Mesothelial cell of epicardium (in vitro differentiated cells): Measurements from ENCODE around the gene DNAAF1. TPM values are rescaled to one million over a fixed set of nuclear protein-coding genes. Genes with fewer than 3 reads are reported as not detected.

Source experiments
- DNase-seq, 2 experiments: peaks; one replicate each; pipeline ENCODE4 v3.0.0; 2021; ENCODE audit warnings: low spot score in 2 of 2; ENCODE audit not compliant: unreplicated experiment in 2 of 2
- H3K27ac Mint-ChIP-seq: 2 replicates; pipeline ENCODE4 v1.8.0; 2021; ENCODE audit warnings: mixed read lengths
- H3K27me3 Mint-ChIP-seq: 2 replicates; pipeline ENCODE4 v1.8.0; 2021; ENCODE audit warnings: low read depth, mixed read lengths
- H3K36me3 Mint-ChIP-seq: 2 replicates; pipeline ENCODE4 v1.8.0; 2021; ENCODE audit warnings: mixed read lengths
- H3K4me1 Mint-ChIP-seq: 2 replicates; pipeline ENCODE4 v1.8.0; 2021; ENCODE audit warnings: mixed read lengths
- H3K4me3 Mint-ChIP-seq: 2 replicates; pipeline ENCODE4 v1.8.0; 2021; ENCODE audit warnings: mild to moderate bottlenecking, moderate library complexity, mixed read lengths
- H3K9me3 Mint-ChIP-seq: 2 replicates; pipeline ENCODE4 v1.8.0; 2021; ENCODE audit warnings: mixed read lengths
- total RNA-seq: library from RNA; stranded (reverse); gene quantifications from 3 replicates; pipeline ENCODE4 v1.2.1, GENCODE V29; 2021
- TF ChIP-seq, protein P1 (sequence below): fragments of 200-600 bp; sonication (generic); IDR thresholded peaks from one replicate; pipeline ENCODE4 v1.5.0; 2021; ENCODE audit warnings: antibody characterized with exemption; ENCODE audit not compliant: unreplicated experiment

DNAAF1 gene
- total RNA-seq, 1 donor from 2014 or later: 0.47 TPM

DNA sequence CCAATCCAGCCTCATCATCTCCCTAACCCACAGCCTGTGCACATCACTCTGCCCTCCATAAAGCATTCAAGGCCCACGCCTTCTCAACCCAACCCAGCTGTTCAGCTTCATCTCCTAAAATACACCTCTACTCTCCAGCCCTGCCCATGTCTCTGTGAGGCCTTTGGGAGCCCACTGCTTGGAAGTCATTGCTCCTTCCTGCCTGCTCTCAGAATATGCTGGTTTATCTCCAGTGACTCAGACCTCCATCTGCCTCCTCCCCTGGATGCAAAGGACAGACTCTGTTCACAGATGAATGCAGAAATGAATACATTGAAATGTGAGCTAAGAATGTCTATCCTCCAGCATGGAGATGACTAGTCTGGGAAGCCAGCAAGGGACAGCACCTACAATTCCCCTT lies 75.7 kb downstream of the DNAAF1 start:
- DNase-seq: no peak
- H3K4me3 Mint-ChIP-seq: no peak overlapping the region

DNA sequence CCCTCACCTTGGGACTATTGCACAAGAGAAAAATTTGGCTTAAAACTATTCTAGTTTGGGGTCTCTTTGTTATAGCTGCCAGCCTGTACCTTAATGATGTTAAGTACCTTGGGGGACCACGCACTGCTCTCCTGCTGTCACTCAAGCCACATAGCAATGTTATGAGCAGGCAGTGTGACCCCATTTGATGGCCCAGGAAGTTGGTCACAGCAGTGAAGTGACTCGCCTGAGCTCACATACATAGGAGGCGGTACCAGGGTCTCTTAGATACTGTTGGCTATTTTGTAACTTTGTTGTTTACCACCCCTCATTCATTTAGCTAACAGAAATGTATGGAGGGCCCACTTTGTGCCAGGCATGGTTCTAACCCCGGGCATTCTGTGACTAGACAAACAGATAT lies 78.3 kb downstream of the DNAAF1 start:
- Mint-ChIP-seq H3K9me3 (no peaks in the 10 kb centered on the region), H3K4me3 (no peak overlapping the region), H3K27me3 (no peaks in the 10 kb centered on the region), H3K4me1 (peaks cover 9% of the 10 kb centered on the region), H3K27ac (no peak overlapping the region), H3K36me3 (no peaks in the 10 kb centered on the region)
- DNase-seq: no peak
- TF ChIP-seq, protein P1, sequence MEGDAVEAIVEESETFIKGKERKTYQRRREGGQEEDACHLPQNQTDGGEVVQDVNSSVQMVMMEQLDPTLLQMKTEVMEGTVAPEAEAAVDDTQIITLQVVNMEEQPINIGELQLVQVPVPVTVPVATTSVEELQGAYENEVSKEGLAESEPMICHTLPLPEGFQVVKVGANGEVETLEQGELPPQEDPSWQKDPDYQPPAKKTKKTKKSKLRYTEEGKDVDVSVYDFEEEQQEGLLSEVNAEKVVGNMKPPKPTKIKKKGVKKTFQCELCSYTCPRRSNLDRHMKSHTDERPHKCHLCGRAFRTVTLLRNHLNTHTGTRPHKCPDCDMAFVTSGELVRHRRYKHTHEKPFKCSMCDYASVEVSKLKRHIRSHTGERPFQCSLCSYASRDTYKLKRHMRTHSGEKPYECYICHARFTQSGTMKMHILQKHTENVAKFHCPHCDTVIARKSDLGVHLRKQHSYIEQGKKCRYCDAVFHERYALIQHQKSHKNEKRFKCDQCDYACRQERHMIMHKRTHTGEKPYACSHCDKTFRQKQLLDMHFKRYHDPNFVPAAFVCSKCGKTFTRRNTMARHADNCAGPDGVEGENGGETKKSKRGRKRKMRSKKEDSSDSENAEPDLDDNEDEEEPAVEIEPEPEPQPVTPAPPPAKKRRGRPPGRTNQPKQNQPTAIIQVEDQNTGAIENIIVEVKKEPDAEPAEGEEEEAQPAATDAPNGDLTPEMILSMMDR: no peak

More for the DNA sequence above, 75.7 kb downstream of the DNAAF1 start:
- Mint-ChIP-seq H3K9me3 (no peaks in the 10 kb centered on the region), H3K27me3 (no peaks in the 10 kb centered on the region), H3K36me3 (no peaks in the 10 kb centered on the region), H3K4me1 (peaks cover 6% of the 10 kb centered on the region), H3K27ac (no peak overlapping the region)
- TF ChIP-seq, protein P1: no peak

- no peaks in the 10 kb centered on the region for H3K36me3 Mint-ChIP-seq
- H3K27me3 Mint-ChIP-seq: no peaks in the 10 kb centered on the region
- H3K4me3 Mint-ChIP-seq: no peak overlapping the region
- H3K4me1 Mint-ChIP-seq: peaks cover 3% of the 10 kb centered on the region
- TF ChIP-seq, protein P1: no peak
- no peaks in the 10 kb centered on the region for H3K9me3 Mint-ChIP-seq
- no peak for DNase-seq
- no peak overlapping the region for H3K27ac Mint-ChIP-seq
Observed at GRCh38 chr16:84224554-84224953, 79.4 kb downstream of the DNAAF1 start.

DNA sequence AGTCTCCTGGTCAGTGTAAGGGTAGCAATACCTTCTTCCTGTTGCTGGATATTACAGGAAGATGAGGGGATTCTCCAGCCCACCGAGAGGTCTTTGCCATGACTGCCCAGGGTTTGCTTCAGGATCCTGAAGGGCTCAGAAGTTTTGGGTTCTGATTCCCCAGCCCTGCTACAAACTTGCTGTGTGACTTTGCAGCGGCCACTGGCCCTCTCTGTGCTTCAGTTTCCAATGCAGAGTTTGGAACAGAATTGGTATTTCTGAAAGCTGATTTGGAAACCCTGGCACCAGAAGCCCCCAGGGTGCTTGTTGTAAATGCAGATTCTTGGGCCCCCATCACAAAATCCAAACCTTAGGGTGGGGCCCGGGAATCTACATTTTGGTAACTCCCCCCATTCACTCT lies 80.0 kb downstream of the DNAAF1 start:
- Mint-ChIP-seq H3K27ac (no peak overlapping the region), H3K36me3 (no peaks in the 10 kb centered on the region), H3K27me3 (no peaks in the 10 kb centered on the region), H3K4me3 (no peak overlapping the region), H3K9me3 (no peaks in the 10 kb centered on the region), H3K4me1 (peaks cover 3% of the 10 kb centered on the region)
- TF ChIP-seq, protein P1: no peak
- no peak for DNase-seq

DNA sequence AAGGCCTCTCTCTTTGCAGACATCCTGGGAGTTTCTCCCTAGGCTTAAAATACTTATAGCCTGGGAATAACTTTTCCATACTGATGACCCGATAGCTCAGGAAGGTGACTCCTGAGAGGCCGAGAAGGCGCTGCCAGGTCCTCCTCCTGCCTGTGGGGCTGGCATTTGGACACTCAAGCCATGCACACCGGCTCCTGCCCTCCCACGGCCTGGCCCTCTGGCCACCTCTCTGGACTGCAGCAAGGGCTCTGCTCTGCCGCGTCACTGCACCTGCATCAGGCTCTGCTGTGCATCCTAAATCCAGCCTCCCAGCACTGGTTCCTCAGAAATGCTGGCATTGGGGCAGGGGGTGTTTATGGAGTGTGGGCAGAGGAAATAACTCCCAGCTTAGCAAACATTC lies 80.5 kb downstream of the DNAAF1 start:
- TF ChIP-seq, protein P1: no peak
- Mint-ChIP-seq H3K27ac (no peak overlapping the region), H3K27me3 (no peaks in the 10 kb centered on the region), H3K4me1 (peaks cover 3% of the 10 kb centered on the region), H3K36me3 (no peaks in the 10 kb centered on the region), H3K4me3 (no peak overlapping the region), H3K9me3 (no peaks in the 10 kb centered on the region)
- DNase-seq: no peak

DNA sequence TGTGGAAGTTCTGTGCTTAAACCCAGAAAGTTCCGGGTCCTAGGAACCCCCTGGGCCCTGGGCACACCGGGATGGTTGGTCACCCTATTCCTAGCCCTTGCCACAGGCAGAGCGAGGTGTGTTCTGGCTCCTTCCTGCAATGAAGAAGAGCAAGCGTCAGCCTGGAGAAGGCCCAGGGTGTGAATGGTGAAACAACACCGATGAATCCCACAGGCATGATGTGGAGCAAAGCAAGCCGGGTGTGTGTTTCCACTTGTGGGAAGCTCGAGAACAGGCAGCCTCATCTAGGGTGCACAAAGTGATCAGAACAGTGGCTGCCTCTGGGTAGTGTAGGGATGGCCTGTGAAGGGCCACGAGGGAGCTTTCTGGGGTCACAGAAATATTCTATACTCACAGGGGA lies 80.9 kb downstream of the DNAAF1 start:
- Mint-ChIP-seq H3K36me3 (no peaks in the 10 kb centered on the region), H3K9me3 (no peaks in the 10 kb centered on the region), H3K4me3 (no peak overlapping the region), H3K27me3 (no peaks in the 10 kb centered on the region), H3K27ac (no peak overlapping the region), H3K4me1 (peaks cover 3% of the 10 kb centered on the region)
- DNase-seq: no peak
- TF ChIP-seq, protein P1: no peak
